Cortex of kidney (tissue), 1 donor: ENCODE data around the gene PLK3.
"Not testable (repeated sequence)": the region's sequence is repeated elsewhere in the genome, so short reads cannot be mapped to it uniquely, and the experiment has no call there.

ENCODE experiments used
- DNase-seq: peaks from one replicate; lab custom pipeline; 2025; lab: John Stamatoyannopoulos, UW

The PLK3 gene

DNA sequence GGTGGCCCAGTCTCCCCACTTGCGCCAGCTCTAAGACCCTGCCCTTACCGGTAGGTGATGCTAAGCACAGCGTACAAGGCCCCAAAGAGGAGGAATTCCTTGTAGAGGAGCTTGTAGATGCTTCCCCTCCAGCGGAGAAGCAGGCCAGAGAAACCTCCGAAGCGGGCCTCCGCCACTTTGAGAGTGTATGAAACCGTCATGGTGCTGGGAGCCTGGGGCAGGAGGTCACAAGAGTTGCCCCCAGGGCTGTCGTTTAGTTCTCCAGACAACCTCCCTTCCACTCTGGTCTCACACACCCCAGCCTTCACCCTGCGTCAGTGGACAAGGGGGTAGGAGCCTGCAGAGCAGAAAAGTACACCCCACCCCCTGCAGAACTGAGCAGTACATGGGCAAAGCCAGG, 12.7 kb upstream of the PLK3 start:
- DNase-seq, result no peak

DNA sequence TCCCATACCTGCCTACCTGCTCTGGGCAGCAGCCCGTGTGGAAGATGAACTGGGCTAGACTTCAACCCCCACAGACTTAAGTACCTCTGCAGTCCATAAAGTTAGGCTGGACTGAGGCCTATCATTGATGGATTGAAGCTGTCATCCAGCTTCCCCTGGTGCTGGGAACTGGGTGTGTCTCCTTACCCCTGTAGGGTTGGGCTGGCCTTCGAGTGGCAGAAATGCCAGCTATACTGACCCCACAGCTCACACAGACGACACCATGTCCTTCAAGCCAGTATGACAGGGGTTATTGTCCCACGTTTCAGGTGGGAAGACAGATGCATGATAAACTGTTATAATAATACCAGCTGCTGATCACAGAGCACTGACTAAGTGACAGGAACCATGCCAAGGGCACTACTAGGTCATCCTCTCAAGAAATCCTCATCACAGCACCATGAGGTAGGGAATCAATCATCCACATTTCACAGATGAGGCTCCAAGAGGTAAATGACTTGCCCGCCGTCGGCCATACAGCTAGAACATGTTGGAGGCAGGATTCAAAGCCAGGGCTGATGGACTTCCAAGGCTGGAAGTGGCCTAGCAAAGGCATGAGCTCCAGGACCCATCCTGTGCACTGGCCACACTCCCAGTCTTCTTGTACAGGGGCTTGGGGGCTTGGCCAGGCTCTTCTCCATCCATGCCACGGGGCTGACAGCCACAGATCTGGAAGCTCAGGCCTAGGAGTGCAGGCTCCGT, 11.9 kb upstream of the PLK3 start, which contains the start of gene BEST4:
TSS of gene BEST4 (minus strand) at position 51 of the 741 bp plus-strand sequence. CDS start 465 bp downstream, outside the sequence.
- no peak for DNase-seq

DNA sequence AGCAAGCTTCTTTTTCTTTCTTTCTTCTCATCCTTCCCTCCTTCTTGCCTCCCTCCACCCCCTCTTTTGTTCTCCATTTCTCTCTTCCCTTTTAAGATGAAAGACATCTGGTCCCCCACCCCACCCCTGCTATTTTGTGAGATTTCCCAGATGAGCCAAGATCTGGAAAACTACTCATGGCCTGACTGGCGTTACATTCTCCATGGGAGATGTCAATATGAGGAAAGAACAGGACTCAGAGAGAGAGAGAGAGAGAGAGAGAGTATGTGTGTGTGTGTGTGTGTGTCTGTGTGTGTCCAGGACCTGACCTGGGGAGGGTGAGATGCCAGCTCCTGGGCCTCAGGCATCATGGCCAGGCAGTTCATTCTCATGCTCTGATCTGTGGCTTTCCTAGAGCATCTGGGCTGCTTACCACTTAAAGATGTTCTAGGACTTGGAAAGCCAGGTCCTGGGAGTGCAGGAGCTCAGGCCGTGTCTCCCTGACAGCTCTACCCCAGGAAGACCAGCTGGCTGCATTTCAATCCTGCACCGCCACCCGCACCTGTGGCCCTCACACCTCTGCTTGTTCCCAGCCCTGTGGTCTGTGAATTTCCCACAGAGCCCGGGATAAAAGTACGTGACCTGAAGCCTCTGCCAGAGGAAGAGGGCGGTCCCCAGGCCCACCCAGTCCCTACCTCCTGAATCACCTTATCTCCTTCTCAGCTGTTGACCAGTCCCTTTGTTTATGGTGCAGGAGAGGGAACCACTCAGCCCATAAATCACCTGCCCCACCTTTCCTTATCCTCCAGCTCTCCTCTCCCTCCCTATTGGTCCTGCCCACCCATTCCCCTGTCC, 9.0 kb upstream of the PLK3 start:
- no peak for DNase-seq

GRCh38 chr1:44792736-44793502, 7.3 kb upstream of the PLK3 start:
- no peak for DNase-seq

GRCh38 chr1:44797886-44798285, 2.3 kb upstream of the PLK3 start:
- not testable (repeated sequence) for DNase-seq

- no peak for DNase-seq
Measured at GRCh38 chr1:44798481-44799365, 1.5 kb upstream of the PLK3 start.

GRCh38 chr1:44801491-44802305, 1.5 kb downstream of the PLK3 start:
- no peak for DNase-seq

- no peak for DNase-seq
Measured at GRCh38 chr1:44802306-44803061, 2.3 kb downstream of the PLK3 start.

DNA sequence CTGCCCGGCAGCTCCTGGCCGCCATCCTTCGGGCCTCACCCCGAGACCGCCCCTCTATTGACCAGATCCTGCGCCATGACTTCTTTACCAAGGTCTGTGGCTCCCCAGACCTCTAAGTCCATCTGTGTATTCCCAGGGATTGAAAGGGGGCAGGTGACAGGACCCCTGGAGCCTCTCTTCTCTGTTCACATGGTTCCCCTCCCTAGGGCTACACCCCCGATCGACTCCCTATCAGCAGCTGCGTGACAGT, 2.8 kb downstream of the PLK3 start:
- DNase-seq, result no peak

DNA sequence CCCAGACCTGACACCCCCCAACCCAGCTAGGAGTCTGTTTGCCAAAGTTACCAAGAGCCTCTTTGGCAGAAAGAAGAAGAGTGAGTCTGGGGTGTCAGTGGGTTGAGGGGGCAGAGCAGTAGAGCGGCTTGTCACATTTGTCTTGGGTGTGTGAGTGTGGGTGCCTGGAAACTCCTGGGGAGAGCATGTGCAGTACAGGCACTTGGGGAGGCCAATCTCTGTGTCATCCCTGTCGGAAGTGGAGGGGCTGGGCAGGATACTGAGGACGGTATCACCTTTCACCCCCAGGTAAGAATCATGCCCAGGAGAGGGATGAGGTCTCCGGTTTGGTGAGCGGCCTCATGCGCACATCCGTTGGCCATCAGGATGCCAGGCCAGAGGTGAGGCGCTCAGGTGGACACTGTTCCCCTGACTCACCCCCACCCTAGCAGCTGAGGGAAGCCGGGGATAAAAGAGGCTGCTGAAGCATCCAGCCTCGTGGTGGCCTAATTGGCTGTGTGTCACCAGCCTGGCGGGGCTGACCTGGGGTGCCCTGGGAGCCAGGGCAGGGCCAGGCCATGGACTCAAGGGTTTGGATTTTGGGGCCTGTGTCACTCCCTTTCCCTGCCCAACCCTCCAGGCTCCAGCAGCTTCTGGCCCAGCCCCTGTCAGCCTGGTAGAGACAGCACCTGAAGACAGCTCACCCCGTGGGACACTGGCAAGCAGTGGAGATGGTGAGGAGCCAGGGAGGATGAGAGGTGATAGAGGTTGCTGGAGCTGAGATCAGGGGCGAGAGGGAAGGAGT, 3.3 kb downstream of the PLK3 start:
- no peak for DNase-seq

DNA sequence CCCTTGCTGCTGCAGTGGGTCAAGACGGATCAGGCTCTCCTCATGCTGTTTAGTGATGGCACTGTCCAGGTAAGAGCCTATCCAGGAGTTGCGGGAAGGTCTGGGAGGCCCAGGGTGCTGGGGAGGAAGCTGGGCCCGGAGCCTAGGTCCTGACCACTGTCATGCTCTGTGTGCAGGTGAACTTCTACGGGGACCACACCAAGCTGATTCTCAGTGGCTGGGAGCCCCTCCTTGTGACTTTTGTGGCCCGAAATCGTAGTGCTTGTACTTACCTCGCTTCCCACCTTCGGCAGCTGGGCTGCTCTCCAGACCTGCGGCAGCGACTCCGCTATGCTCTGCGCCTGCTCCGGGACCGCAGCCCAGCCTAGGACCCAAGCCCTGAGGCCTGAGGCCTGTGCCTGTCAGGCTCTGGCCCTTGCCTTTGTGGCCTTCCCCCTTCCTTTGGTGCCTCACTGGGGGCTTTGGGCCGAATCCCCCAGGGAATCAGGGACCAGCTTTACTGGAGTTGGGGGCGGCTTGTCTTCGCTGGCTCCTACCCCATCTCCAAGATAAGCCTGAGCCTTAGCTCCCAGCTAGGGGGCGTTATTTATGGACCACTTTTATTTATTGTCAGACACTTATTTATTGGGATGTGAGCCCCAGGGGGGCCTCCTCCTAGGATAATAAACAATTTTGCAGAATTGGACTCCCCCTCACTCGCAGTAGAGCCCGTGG, 5.3 kb downstream of the PLK3 start:
- no peak for DNase-seq

DNA sequence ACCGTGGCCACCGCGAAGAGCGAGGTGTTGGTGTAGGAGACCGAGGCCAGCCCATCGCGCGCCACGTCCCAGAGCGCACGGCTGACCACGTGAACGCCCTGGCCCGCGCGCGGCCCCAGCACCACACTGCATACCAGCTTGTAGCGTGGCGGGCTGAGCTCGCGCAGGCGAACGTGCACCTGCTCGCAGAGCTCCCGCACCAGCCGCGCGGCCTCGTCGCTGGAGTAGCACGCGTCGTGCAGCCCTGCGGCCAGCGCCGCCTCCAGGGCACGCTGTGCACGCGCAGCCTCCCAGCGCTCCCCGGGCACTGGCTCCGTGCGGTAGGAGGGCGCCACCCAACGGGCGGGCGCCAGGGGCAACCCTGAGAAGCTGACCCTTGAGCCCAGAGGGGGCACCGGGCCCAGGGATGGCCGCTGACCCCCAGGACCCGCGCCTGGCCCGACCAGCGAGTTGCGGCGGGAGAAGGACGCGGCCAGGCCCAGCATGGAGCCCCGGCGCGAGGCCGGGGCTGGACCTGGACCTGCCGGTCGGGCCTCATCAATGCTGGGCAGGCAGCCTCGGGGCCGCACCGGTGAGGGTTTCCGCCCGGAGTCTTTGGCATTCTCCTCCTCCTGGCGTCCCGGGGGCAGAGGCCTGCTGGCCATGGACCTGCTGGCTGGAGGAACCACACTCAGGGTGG, 6.0 kb downstream of the PLK3 start:
- DNase-seq, result no peak

- no peak for DNase-seq
Measured at GRCh38 chr1:44806704-44807363, 6.7 kb downstream of the PLK3 start, which contains the start of gene DYNLT4. DYNLT4 (minus strand) TSS chr1:44807351; CDS start chr1:44806668, 683 bp downstream.

DNA sequence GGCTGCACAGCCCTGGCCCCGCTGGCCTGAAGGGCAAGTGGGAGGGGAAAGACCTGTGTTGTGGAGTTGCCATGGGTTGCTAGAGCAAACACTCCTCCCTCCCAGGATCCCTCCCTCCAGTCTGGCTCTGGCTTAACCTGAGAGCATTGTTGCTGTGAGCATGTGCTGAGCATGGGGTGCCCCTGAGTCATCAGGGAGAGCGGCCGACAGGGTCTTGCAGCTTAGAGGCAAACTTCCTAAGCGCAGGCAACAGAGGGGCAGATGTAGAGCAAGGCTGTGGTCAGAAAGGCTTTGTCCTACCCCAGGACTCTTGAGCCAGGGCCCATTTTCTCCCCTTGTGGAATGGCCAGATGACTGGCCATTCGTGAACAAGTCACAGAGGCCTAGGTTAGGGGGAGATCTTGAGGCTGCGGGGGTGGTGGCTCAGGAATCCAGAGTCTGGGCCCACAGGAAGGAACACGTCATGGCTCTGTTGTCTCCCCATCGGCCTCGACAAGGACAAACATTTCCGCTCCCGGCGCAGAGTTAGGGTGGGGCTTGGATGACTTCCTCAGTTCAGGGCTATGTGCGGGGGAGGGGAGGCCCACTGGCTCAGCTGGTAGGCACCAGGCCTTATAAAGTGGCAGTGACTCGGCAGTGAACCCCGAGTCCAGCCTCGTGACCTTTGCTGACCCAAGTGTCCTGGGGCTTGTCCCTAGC, 7.3 kb downstream of the PLK3 start:
- no peak for DNase-seq

GRCh38 chr1:44808063-44808937, 8.1 kb downstream of the PLK3 start, which contains the start of gene BTBD19:
BTBD19 (plus strand) TSS chr1:44808523; CDS start chr1:44808821, 298 bp downstream.
- no peak for DNase-seq
